HEK293 (cell line): ENCODE data around the gene RALA.

ENCODE experiments used
- CTCF ChIA-PET: fragments of 350-600 bp; formaldehyde crosslinking; extraction: SDS; loops from one replicate; lab custom pipeline; 2021; ENCODE audit warnings: antibody characterized with exemption; lab: Yijun Ruan, JAX
- POLR2A ChIA-PET: fragments of 300-600 bp; formaldehyde crosslinking; extraction: SDS; loops from one replicate; lab custom pipeline; 2020; ENCODE audit warnings: antibody characterized with exemption, inconsistent platforms; lab: Yijun Ruan, JAX
- H3K27ac ChIP-seq: fragments of 200-500 bp; sonication (Bioruptor generic); 2 replicates; pipeline ENCODE4 v1.5.1; 2014; ENCODE audit warnings: low read depth, low read length, control low read depth, inconsistent platforms; ENCODE audit errors: extremely low read depth
- H3K36me3 ChIP-seq, 2 experiments: fragments of 200-500 bp in 1 of 2; sonication (Bioruptor generic) in 1 of 2; 1 replicate in 1 of 2; 2 replicates in 1 of 2; pipeline ENCODE4 v1.5.1; 2014 to 2017; ENCODE audit warnings: inconsistent platforms in 2 of 2, low read length in 2 of 2; ENCODE audit not compliant: control insufficient read depth in 2 of 2, insufficient read depth in 1 of 2
- H3K4me1 ChIP-seq: fragments of 200-500 bp; sonication (Bioruptor generic); 2 replicates; pipeline ENCODE4 v1.5.1; 2014; ENCODE audit warnings: mild to moderate bottlenecking, low read length, inconsistent platforms; ENCODE audit not compliant: control insufficient read depth, insufficient read depth
- H3K4me3 ChIP-seq: 2 replicates; pipeline ENCODE4 v1.5.1; 2011; ENCODE audit warnings: low read depth, mild to moderate bottlenecking, control low read depth, low read length, moderate library complexity
- H3K9me3 ChIP-seq: fragments of 200-500 bp; sonication (Bioruptor generic); 2 replicates; pipeline ENCODE4 v1.5.1; 2014; ENCODE audit warnings: low read depth, low read length, inconsistent platforms; ENCODE audit not compliant: control insufficient read depth, insufficient read depth
- GFI1B ChIP-seq: fragments of 450-650 bp; formaldehyde crosslinking; IDR thresholded peaks from 2 replicates; pipeline ENCODE4 v1.5.1; 2016; ENCODE audit warnings: missing biosample characterization, missing genetic modification characterization
- GLI4 ChIP-seq: fragments of 450-650 bp; formaldehyde crosslinking; IDR thresholded peaks from 2 replicates; pipeline ENCODE4 v1.5.1; 2016; ENCODE audit warnings: missing biosample characterization, missing genetic modification characterization
- KLF9 ChIP-seq: fragments of 450-650 bp; formaldehyde crosslinking; IDR thresholded peaks from 2 replicates; pipeline ENCODE4 v1.5.1; 2016; ENCODE audit warnings: missing biosample characterization, missing genetic modification characterization, low read depth
- OVOL3 ChIP-seq: fragments of 450-650 bp; formaldehyde crosslinking; IDR thresholded peaks from 2 replicates; pipeline ENCODE4 v1.5.1; 2016; ENCODE audit warnings: missing biosample characterization, missing genetic modification characterization
- SCRT1 ChIP-seq: fragments of 450-650 bp; formaldehyde crosslinking; IDR thresholded peaks from 2 replicates; pipeline ENCODE4 v1.5.1; 2016; ENCODE audit warnings: missing biosample characterization, missing genetic modification characterization, borderline replicate concordance
- SCRT2 ChIP-seq: fragments of 450-650 bp; formaldehyde crosslinking; IDR thresholded peaks from 2 replicates; pipeline ENCODE4 v1.5.1; 2016; ENCODE audit warnings: missing biosample characterization, missing genetic modification characterization
- SP2 ChIP-seq: fragments of 450-650 bp; formaldehyde crosslinking; IDR thresholded peaks from 2 replicates; pipeline ENCODE4 v1.5.1; 2016; ENCODE audit warnings: missing biosample characterization, missing genetic modification characterization
- WT1 ChIP-seq: fragments of 450-650 bp; formaldehyde crosslinking; IDR thresholded peaks from 2 replicates; pipeline ENCODE4 v1.5.1; 2016; ENCODE audit warnings: missing biosample characterization, missing genetic modification characterization
- ZNF16 ChIP-seq: fragments of 450-650 bp; formaldehyde crosslinking; IDR thresholded peaks from 2 replicates; pipeline ENCODE4 v1.5.1; 2016; ENCODE audit warnings: low read depth, missing biosample characterization, missing genetic modification characterization
- ZNF175 ChIP-seq: fragments of 450-650 bp; formaldehyde crosslinking; IDR thresholded peaks from 2 replicates; pipeline ENCODE4 v1.5.1; 2016; ENCODE audit warnings: missing biosample characterization, missing genetic modification characterization
- ZNF274 ChIP-seq, 2 experiments: fragments of 200-500 bp in 1 of 2; fragments of 450-650 bp in 1 of 2; sonication (Bioruptor generic) in 1 of 2; formaldehyde crosslinking in 1 of 2; IDR thresholded peaks; 2 replicates each; pipeline versions ENCODE4 v1.5.1 to v1.6.1; 2014 to 2016; ENCODE audit warnings: borderline replicate concordance in 1 of 2, inconsistent platforms in 1 of 2, low read length in 1 of 2, missing biosample characterization in 1 of 2, missing genetic modification characterization in 1 of 2
- ZNF341 ChIP-seq: fragments of 450-650 bp; formaldehyde crosslinking; IDR thresholded peaks from 2 replicates; pipeline ENCODE4; 2016; ENCODE audit warnings: low read depth, missing biosample characterization, missing genetic modification characterization
- ZNF571 ChIP-seq: fragments of 450-650 bp; formaldehyde crosslinking; IDR thresholded peaks from 2 replicates; pipeline ENCODE4 v1.5.0; 2017; ENCODE audit warnings: missing biosample characterization, missing genetic modification characterization
- ZNF629 ChIP-seq: fragments of 450-650 bp; formaldehyde crosslinking; IDR thresholded peaks from 2 replicates; pipeline ENCODE4 v1.5.1; 2017; ENCODE audit warnings: missing biosample characterization, missing genetic modification characterization
- ZNF791 ChIP-seq: fragments of 450-650 bp; formaldehyde crosslinking; IDR thresholded peaks from 2 replicates; pipeline ENCODE4 v1.5.1; 2016; ENCODE audit warnings: missing biosample characterization, missing genetic modification characterization
- TF ChIP-seq, protein P1 (sequence below): fragments of 450-650 bp; formaldehyde crosslinking; IDR thresholded peaks from 2 replicates; pipeline ENCODE4 v1.5.1; 2017; ENCODE audit warnings: missing biosample characterization, missing genetic modification characterization
- TF ChIP-seq, protein P2 (sequence below): fragments of 450-650 bp; formaldehyde crosslinking; IDR thresholded peaks from 2 replicates; pipeline ENCODE4 v1.5.1; 2016; ENCODE audit warnings: missing biosample characterization, missing genetic modification characterization
- TF ChIP-seq, protein P3 (sequence below): fragments of 450-650 bp; formaldehyde crosslinking; IDR thresholded peaks from 2 replicates; pipeline ENCODE4 v1.5.1; 2017; ENCODE audit warnings: missing biosample characterization, missing genetic modification characterization
- TF ChIP-seq, protein P4 (sequence below): fragments of 450-650 bp; formaldehyde crosslinking; IDR thresholded peaks from 2 replicates; pipeline ENCODE4 v1.5.1; 2016; ENCODE audit warnings: missing biosample characterization, missing genetic modification characterization

Gene RALA

DNA sequence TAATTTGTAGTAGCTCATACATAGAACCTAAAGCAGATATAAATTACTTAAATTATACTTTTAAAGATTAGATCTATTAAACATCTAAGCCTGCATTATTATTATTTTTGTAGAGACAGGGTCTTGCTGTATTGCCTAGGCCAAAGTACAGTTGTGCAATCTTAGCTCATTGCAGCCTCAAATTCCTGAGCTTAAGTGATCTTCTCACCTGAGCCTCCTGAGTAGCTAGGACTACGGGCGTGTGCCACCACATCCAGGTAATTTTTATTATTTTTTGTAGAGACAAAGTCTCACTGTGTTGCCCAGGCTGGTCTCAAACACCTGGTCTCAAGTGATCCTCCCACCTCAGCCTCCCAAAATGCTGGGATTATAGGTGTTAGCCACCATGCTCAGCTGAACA lies 46.7 kb downstream of the RALA start:
- H3K36me3 ChIP-seq, result no peaks in the 10 kb centered on the region
- peaks cover 12% of the 10 kb centered on the region; the same call in 1 of the 2 replicates for H3K4me1 ChIP-seq
- no peak overlapping the region for H3K27ac ChIP-seq
- TF ChIP-seq, protein P1, sequence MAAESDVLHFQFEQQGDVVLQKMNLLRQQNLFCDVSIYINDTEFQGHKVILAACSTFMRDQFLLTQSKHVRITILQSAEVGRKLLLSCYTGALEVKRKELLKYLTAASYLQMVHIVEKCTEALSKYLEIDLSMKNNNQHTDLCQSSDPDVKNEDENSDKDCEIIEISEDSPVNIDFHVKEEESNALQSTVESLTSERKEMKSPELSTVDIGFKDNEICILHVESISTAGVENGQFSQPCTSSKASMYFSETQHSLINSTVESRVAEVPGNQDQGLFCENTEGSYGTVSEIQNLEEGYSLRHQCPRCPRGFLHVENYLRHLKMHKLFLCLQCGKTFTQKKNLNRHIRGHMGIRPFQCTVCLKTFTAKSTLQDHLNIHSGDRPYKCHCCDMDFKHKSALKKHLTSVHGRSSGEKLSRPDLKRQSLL (tag by site-specific recombination), result no peak
- TF ChIP-seq GFI1B, result no peak
- no peak for TF ChIP-seq ZNF791 (tag by site-specific recombination)
- no peak for TF ChIP-seq SP2 (tag by site-specific recombination)
- no peak for TF ChIP-seq ZNF175
- TF ChIP-seq KLF9 (tag by site-specific recombination), result no peak
- ChIA-PET CTCF (interaction anchor here (0.7 to 1.3 kb wide), 2 partner anchors 9 to 90 kb away, joined by 4 read pairs; no protein-coding TSS in a partner anchor), POLR2A (no interaction called here)
- no peaks in the 10 kb centered on the region for H3K9me3 ChIP-seq
- no peak overlapping the region for H3K4me3 ChIP-seq

DNA sequence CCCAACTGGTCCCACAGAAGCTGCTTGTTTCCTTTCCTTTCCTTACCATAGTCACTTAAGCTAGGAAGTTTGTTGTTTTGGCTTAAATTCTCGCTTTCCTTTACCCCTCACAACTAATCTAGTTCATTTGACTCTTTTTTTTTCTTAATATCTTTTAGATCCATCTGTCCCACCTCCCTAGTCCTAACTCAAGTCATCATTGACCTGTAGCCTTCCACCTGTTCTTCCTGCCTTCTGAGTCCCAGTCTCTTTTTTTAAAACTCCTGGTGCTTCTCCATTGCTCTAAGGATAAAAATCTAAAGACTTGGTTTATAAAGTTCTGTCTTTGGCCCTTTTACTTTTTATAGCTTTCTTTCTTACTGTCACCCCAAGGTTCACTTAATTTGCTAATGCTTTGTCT lies 47.6 kb downstream of the RALA start:
- ChIA-PET CTCF (interaction anchor here (0.5 to 0.7 kb wide), 2 partner anchors 56 to 162 kb away, joined by 3 to 6 read pairs; no protein-coding TSS in a partner anchor), POLR2A (no interaction called here)
- no peak overlapping the region for H3K27ac ChIP-seq
- TF ChIP-seq SCRT2 (tag by site-specific recombination) (peak; percentile 77), ZNF629 (tag by site-specific recombination) (no peak), GLI4 (tag by site-specific recombination) (no peak), ZNF341 (tag by site-specific recombination) (no peak), ZNF571 (no peak), SCRT1 (tag by site-specific recombination) (peak; percentile 88), WT1 (tag by site-specific recombination) (no peak), ZNF16 (no peak), ZNF274 (IDR thresholded peaks at IDR 0.05; ENCODE audit: low read length) (no peak), ZNF274 (tag by site-specific recombination; IDR thresholded peaks at IDR 0.05; ENCODE audit: borderline replicate concordance) (no peak), OVOL3 (no peak)
- TF ChIP-seq, protein P2, sequence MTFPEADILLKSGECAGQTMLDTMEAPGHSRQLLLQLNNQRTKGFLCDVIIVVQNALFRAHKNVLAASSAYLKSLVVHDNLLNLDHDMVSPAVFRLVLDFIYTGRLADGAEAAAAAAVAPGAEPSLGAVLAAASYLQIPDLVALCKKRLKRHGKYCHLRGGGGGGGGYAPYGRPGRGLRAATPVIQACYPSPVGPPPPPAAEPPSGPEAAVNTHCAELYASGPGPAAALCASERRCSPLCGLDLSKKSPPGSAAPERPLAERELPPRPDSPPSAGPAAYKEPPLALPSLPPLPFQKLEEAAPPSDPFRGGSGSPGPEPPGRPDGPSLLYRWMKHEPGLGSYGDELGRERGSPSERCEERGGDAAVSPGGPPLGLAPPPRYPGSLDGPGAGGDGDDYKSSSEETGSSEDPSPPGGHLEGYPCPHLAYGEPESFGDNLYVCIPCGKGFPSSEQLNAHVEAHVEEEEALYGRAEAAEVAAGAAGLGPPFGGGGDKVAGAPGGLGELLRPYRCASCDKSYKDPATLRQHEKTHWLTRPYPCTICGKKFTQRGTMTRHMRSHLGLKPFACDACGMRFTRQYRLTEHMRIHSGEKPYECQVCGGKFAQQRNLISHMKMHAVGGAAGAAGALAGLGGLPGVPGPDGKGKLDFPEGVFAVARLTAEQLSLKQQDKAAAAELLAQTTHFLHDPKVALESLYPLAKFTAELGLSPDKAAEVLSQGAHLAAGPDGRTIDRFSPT (tag by site-specific recombination), result no peak
- TF ChIP-seq, protein P3, sequence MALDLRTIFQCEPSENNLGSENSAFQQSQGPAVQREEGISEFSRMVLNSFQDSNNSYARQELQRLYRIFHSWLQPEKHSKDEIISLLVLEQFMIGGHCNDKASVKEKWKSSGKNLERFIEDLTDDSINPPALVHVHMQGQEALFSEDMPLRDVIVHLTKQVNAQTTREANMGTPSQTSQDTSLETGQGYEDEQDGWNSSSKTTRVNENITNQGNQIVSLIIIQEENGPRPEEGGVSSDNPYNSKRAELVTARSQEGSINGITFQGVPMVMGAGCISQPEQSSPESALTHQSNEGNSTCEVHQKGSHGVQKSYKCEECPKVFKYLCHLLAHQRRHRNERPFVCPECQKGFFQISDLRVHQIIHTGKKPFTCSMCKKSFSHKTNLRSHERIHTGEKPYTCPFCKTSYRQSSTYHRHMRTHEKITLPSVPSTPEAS (tag by site-specific recombination), result no peak
- TF ChIP-seq, protein P4, sequence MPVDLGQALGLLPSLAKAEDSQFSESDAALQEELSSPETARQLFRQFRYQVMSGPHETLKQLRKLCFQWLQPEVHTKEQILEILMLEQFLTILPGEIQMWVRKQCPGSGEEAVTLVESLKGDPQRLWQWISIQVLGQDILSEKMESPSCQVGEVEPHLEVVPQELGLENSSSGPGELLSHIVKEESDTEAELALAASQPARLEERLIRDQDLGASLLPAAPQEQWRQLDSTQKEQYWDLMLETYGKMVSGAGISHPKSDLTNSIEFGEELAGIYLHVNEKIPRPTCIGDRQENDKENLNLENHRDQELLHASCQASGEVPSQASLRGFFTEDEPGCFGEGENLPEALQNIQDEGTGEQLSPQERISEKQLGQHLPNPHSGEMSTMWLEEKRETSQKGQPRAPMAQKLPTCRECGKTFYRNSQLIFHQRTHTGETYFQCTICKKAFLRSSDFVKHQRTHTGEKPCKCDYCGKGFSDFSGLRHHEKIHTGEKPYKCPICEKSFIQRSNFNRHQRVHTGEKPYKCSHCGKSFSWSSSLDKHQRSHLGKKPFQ, result no peak
- H3K36me3 ChIP-seq, result no peaks in the 10 kb centered on the region
- H3K4me3 ChIP-seq, result no peak overlapping the region
- peaks cover 12% of the 10 kb centered on the region; the same call in 1 of the 2 replicates for H3K4me1 ChIP-seq
- H3K9me3 ChIP-seq, result no peaks in the 10 kb centered on the region
